ENCODE measurements around the gene CAMSAP2.

Gene CAMSAP2

DNA sequence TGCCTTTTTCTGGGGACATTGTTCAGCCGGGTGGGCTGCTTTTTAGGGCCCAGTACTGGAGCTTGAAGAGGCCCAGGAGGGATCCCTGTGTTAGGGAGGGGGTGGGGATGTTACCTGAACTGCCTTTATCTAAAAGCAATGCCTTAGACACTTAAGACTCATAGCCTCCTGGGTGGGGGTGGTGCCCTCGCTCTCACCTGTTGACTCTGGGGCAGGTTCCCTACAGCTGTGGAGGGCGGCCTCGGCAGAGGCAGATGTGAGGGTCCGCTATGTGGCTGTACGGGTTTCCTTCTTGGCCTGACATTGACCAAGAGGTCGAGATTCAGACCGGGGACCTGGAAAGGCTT lies 156.7 kb downstream of the CAMSAP2 start:
- no peak for TF ChIP-seq GATA3 (IDR thresholded peaks at IDR 0.05; ENCODE audit: low read depth, low read length)
- no peak for TF ChIP-seq GATA2 (IDR thresholded peaks at IDR 0.05; ENCODE audit: low read depth, low read length)

- TF ChIP-seq GATA2 (IDR thresholded peaks at IDR 0.05; ENCODE audit: low read depth, low read length) (no peak), GATA3 (IDR thresholded peaks at IDR 0.05; ENCODE audit: low read depth, low read length) (no peak)
Measured at GRCh38 chr1:200895801-200896530, 157.3 kb downstream of the CAMSAP2 start.

- TF ChIP-seq GATA3 (IDR thresholded peaks at IDR 0.05; ENCODE audit: low read depth, low read length) (no peak), GATA2 (IDR thresholded peaks at IDR 0.05; ENCODE audit: low read depth, low read length) (no peak)
Measured at GRCh38 chr1:200896531-200897196, 158.0 kb downstream of the CAMSAP2 start.

GRCh38 chr1:200897259-200897658 lies 158.6 kb downstream of the CAMSAP2 start:
- TF ChIP-seq GATA3 (IDR thresholded peaks at IDR 0.05; ENCODE audit: low read depth, low read length) (no peak), GATA2 (IDR thresholded peaks at IDR 0.05; ENCODE audit: low read depth, low read length) (no peak)

- TF ChIP-seq GATA2 (IDR thresholded peaks at IDR 0.05; ENCODE audit: low read depth, low read length) (no peak), GATA3 (IDR thresholded peaks at IDR 0.05; ENCODE audit: low read depth, low read length) (no peak)
Measured at GRCh38 chr1:200899015-200899386, 160.3 kb downstream of the CAMSAP2 start.

- no peak for TF ChIP-seq GATA3 (IDR thresholded peaks at IDR 0.05; ENCODE audit: low read depth, low read length)
- no peak for TF ChIP-seq GATA2 (IDR thresholded peaks at IDR 0.05; ENCODE audit: low read depth, low read length)
Measured at GRCh38 chr1:200899451-200899915, 160.8 kb downstream of the CAMSAP2 start.

GRCh38 chr1:200899954-200900867 lies 161.5 kb downstream of the CAMSAP2 start:
- TF ChIP-seq GATA3 (IDR thresholded peaks at IDR 0.05; ENCODE audit: low read depth, low read length) = no peak
- TF ChIP-seq GATA2 (IDR thresholded peaks at IDR 0.05; ENCODE audit: low read depth, low read length) = no peak

DNA sequence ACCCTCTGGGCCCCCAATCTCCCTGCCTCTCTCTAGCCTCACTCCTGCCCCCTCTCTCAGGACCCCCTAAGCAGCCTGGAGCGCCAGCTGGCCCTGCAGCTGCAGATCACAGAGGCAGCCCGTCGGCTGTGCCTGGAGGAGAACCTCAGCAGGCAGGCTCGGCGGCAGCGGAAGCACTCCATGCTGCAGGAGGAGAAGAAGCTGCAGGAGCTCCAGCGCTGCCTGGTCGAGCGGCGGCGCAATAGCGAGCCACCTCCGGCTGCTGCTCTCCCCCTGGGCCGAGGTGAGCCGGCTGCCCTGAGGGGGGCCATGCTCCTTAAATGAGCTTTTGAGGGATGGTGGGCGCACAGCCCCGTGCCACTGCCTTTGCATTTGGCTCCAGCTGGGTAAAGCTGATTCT lies 162.2 kb downstream of the CAMSAP2 start:
- TF ChIP-seq GATA2 (IDR thresholded peaks at IDR 0.05; ENCODE audit: low read depth, low read length) (no peak), GATA3 (IDR thresholded peaks at IDR 0.05; ENCODE audit: low read depth, low read length) (no peak)

DNA sequence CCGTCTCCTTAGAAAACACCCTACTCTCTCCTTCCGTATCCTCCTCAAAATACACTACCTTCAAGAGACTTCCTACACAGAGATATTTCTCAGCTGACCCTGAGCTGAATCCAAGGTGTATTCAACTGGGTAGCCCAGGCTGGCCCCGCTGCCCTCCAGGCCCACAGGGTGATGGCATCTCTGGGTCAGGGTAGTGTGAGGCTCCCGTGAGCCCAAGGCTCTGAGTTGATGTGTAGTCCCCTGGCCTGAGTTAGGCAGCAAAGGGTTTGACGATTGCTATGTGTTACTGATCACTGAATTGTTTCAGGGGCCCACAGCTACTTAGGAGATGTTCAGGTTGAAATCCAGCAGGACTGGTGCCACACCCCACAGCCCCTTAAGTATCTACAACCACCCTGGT lies 162.7 kb downstream of the CAMSAP2 start:
- no peak for TF ChIP-seq GATA2 (IDR thresholded peaks at IDR 0.05; ENCODE audit: low read depth, low read length)
- no peak for TF ChIP-seq GATA3 (IDR thresholded peaks at IDR 0.05; ENCODE audit: low read depth, low read length)

DNA sequence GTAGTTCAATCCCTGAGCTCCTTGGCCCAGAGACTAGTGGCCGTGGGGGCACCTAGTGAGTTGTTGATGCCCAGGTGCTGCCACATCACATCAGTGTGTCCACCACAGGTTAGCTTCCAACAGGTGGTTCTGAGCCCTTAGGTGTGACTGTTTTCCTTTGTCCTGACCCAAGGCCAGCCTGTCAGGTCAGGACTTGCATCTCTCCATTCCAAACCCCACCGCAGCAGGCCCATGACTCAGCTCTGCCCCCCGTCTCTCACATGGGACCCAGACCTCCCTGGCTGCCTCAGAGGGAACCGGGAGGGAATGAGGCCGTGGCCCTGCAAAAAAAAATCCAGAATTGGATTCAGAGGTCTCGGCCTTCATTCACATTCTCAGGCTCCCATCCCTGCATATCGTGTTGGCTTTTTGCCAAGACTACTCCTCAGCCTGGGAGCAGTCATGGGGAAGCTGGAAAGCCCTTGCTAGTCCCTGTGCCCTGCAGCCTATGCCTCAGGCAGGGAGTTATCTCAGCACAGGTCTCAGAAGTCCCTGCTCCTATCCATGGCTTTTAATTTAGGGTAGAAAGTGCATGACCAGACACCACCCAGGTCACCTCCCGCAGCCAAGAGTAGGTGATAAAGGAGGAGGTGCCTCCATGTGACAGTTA lies 163.2 kb downstream of the CAMSAP2 start:
- no peak for TF ChIP-seq GATA3 (IDR thresholded peaks at IDR 0.05; ENCODE audit: low read depth, low read length)
- no peak for TF ChIP-seq GATA2 (IDR thresholded peaks at IDR 0.05; ENCODE audit: low read depth, low read length)

DNA sequence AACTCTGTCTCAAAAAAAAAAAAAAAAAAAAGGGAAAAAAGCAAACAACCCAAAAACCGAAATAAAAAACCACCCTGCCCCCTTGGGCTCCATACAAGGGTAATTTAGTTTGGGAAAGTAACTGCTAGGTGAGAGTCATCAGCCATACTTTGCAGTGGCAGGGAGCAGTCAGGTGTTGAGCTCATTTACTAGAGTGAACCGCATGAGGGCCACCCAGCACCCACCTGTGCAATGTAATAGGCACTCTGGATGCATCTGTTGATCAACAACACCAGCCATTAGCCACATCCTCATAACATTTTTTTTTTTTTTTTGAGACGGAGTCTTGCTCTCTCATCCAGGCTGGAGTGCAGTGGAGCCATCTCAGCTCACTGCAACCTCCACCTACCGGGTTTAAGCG lies 165.1 kb downstream of the CAMSAP2 start:
- TF ChIP-seq GATA3 (IDR thresholded peaks at IDR 0.05; ENCODE audit: low read depth, low read length) = no peak
- TF ChIP-seq GATA2 (IDR thresholded peaks at IDR 0.05; ENCODE audit: low read depth, low read length) = no peak

DNA sequence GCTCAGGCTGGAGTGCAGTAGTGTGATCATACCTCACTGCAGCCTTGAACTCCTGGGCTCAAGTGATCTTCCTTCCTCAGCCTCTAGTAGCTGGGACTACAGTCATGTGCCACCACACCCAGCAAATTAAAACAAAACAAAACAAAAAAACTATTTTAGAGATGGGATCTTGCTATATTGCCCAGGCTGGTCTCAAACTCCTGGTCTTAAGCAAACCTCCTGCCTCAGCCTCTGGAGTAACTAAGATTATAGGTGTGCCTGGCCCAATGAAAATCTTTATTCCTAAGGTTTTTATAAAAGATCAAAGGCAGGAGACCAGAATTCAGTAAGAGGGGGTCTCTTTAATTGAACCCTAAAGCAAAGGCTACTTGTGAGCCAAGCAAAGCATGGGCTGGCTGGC lies 166.1 kb downstream of the CAMSAP2 start:
- no peak for TF ChIP-seq GATA3 (IDR thresholded peaks at IDR 0.05; ENCODE audit: low read depth, low read length)
- TF ChIP-seq GATA2 (IDR thresholded peaks at IDR 0.05; ENCODE audit: low read depth, low read length) = no peak

DNA sequence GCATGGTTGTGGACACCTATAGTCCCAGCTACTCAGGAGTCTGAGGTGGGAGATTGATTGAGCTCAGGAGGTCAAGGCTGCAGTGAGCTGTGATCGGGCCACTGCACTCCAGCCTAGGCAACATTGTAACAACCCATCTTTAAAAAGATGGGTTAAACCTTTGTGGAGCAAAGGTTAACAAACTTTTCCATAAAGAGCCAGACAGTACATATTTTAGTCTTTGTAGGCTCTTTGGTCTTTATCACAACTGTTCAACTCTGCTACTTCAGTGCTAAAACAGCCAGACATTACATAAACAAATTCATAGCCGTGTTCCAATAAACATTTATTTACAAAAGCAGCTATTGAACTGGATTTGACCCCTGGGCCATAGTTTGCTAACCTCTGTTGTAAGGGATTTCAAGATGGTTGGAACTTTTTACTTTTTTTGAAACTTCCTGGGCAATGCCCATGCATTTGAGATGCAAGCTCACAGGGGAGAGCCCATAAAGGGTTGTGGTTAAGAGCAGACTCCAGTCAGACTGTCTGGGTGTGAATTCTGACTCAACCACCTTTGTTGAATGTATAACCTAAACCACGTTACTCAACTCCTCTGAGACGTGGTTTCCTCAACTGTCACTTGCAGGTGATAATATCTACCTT lies 166.8 kb downstream of the CAMSAP2 start:
- no peak for TF ChIP-seq GATA2 (IDR thresholded peaks at IDR 0.05; ENCODE audit: low read depth, low read length)
- no peak for TF ChIP-seq GATA3 (IDR thresholded peaks at IDR 0.05; ENCODE audit: low read depth, low read length)
